ENCODE data around the gene ONECUT2.

Gene ONECUT2

GRCh38 chr18:57430079-57431001 lies 4.8 kb upstream of the ONECUT2 start:
- Histone ChIP-seq H3K27ac (no peak overlapping the region), H3K4me3 (no peak overlapping the region)

DNA sequence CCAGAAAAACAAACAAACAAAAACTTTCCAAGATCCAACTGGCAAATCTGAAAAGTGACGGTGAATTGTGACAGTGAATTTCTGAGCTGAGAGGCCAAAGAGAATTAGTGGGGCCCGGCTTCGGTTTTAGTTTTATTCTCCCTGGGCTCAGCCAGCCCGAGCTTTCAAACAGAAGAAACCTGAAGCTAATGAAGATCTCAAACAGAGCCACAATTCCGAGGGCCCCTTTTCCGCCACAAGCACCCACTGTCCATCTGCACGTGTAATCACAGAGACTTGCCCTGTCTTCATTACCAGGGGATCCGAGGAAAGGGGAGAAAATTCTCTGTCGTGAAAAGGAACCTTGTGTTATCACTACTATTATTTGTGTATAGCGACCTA lies 4.2 kb upstream of the ONECUT2 start:
- Histone ChIP-seq H3K27ac (no peak overlapping the region), H3K4me3 (no peak overlapping the region)

DNA sequence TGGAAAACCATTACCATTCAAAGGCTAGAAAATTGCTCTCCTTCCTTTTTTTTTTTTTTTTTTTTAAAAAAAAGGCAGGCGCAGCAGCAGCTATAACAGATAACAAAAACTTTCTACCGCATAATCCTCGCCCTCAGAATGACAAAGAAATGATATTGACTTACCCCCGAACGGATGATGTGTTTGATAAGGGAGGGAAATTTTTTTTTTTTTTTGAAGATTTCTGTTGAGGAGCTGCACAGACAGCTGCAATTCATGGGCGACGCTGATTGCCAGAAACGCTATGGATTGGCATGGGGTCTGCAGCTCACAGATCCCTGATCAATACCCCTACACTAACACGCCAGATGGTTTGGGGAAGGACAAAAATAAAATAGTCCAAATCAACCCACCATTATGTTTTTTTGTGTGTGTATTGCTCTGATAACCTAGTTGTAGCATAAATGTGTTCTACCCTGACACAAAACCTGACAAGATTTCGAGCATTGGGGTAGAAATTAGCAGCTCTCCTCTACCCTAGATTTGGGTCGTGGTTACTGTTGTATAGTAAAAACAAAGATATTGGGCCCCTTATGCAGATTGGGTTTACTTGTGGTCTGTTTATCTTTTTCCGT lies 3.6 kb upstream of the ONECUT2 start:
- Histone ChIP-seq H3K4me3 (no peak overlapping the region), H3K27ac (no peak overlapping the region)

- Histone ChIP-seq H3K27ac (no peak overlapping the region), H3K4me3 (no peak overlapping the region)
These were observed 3.0 kb upstream of the ONECUT2 start for GRCh38 chr18:57432140-57432539.

DNA sequence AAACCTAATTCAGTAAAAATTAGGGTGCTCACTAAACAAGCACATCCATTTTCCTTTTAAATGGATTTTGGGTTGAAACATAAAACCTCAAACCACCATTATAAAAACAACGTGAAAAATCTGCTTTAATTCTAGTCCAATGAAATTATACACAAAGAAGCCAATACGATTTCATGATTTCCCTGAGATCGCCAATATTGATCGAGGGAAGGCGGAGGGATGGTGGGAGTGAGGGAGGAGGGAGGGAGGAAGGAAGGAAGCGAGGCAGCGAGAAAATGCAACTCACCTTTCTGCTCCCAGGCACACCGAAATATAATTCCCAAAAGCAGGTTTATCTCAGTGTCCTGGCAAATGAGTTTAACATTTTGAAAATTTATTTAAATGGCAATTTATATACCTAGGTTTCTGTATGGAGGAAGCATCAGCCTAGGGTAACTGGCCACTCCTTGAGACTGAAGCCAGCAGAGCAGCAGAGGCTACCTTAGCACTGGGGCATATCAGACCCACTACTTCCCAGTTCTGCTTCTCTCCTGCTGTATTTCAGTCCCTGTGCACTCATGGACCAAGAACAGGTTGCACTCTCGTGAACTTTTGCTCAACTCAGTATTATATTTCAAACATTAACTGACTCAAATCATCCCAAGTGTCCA lies 2.3 kb upstream of the ONECUT2 start:
- no peak overlapping the region for H3K27ac ChIP-seq
- H3K4me3 ChIP-seq, result no peak overlapping the region

GRCh38 chr18:57433482-57433881 lies 1.7 kb upstream of the ONECUT2 start:
- Histone ChIP-seq H3K27ac (no peak overlapping the region), H3K4me3 (no peak overlapping the region)

DNA sequence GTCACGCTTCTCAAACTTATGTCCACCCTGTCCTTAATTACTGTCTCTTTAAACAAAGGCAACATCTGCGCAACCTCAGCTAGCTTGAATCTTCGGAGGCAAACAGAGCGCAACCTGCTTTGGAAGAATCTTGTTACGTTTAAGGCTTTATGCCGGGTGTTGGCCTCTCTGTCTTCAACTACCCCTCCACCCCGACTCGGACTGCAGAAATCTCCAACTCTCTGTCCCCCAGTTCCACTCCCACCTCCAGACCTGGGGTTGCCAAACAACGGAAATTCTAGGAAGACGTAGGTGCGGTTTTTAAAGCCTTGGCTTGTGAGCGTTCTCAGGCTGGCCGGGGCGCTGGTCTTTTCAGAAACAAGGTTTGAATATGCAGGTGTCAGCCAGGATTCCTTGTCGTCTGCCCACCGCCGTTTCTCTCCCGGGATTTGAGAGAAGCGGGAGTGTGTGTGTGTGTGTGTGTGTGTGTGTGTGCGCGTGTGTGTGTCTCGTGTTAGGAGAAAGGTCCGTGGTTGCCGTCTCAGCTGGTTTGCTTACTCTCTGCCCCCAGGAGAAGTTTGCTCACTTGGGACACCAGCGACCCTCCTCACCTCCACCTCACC lies 1.1 kb upstream of the ONECUT2 start:
- no peak overlapping the region for H3K27ac ChIP-seq
- peak overlapping the region in 3 of 7 experiments; percentile 30 to 49 (median 46) for H3K4me3 ChIP-seq

- H3K27ac ChIP-seq, result no peak overlapping the region
- H3K4me3 ChIP-seq, result peak overlapping the region in 1 of 7 experiments; percentile 49
These were observed 644 bp downstream of the ONECUT2 start for GRCh38 chr18:57435846-57436190.

GRCh38 chr18:57436191-57436964 lies 1.2 kb downstream of the ONECUT2 start:
- H3K27ac ChIP-seq, result no peak overlapping the region
- H3K4me3 ChIP-seq, result no peak overlapping the region

DNA sequence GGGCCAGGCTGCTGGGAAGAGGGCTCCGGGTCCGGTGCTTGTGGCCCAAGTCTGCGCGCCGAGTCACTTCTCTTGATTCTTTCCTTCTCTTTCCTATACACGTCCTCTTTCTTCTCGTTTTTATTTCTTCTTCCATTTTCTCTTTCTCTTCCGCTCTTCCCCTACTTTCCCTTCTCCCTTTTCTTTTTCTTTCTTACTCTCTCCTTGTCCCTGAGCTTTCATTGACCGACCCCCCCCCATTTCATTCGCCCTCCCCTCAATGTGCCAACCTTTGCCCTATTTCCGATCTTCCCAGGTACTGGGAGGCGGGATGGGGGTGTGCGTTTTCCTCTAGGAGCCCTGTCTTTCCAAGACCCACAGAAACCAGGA lies 1.8 kb downstream of the ONECUT2 start:
- no peak overlapping the region for H3K27ac ChIP-seq
- no peak overlapping the region for H3K4me3 ChIP-seq

DNA sequence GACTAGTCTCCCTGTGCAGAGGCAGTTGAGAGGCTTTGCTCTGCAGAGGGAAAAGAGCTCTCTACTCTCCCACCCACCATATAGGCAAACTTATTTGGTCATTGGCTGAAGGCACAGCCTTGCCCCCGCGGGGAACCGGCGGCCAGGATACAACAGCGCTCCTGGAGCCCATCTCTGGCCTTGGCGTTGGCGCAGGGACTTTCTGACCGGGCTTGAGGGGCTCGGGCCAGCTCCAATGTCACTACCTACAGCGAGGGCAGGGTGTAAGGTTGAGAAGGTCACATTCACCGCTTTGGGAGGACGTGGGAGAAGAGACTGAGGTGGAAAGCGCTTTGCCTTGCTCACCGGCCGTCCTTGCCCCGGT lies 2.2 kb downstream of the ONECUT2 start:
- Histone ChIP-seq H3K27ac (no peak overlapping the region), H3K4me3 (peak overlapping the region in 1 of 7 experiments; percentile 7)

DNA sequence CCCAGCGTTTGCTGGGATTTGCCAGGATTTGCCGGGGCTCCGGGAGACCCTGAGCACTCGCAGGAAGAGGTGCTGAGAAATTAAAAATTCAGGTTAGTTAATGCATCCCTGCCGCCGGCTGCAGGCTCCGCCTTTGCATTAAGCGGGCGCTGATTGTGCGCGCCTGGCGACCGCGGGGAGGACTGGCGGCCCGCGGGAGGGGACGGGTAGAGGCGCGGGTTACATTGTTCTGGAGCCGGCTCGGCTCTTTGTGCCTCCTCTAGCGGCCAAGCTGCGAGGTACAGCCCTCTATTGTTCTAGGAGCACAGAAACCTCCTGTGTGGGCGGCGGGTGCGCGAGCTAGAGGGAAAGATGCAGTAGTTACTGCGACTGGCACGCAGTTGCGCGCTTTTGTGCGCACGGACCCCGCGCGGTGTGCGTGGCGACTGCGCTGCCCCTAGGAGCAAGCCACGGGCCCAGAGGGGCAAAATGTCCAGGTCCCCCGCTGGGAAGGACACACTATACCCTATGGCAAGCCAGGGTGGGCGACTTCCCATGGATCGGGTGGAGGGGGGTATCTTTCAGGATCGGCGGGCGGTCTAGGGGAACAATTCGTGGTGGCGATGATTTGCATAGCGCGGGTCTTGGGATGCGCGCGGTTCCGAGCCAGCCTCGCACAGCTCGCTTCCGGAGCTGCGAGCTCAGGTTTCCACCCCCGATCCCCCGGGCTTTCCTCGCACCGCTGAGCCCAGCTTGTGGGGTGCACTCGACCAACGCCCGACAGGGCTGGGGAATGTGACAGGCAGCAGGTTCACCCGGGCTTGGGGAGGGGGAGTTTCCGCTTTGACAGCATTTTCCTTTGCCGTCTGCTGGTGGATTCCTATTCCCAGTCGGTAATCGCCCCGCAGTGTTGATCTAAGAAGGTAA lies 2.8 kb downstream of the ONECUT2 start:
- Histone ChIP-seq H3K4me3 (peak overlapping the region in 2 of 7 experiments; percentile 3 to 7), H3K27ac (no peak overlapping the region)

GRCh38 chr18:57438743-57439608 lies 3.8 kb downstream of the ONECUT2 start:
- H3K4me3 ChIP-seq, result no peak overlapping the region
- H3K27ac ChIP-seq, result no peak overlapping the region

DNA sequence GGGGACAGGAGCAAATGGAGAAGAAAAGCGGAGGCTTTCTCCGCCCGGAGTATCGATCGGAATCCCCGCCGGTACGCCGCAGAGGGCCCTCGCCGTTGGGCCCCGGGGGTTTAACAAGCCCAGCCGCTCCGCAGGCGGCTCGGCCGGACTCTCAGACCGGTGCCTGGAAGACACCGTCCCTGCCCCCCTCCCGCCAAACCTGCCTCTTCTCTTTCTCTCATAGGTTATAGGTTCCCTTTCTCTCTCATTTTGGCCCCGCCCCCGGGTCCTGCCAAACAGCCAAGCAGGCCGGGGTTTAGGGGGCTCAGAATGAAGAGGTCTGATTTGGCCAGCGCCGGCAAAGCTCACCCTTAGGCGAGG lies 4.4 kb downstream of the ONECUT2 start:
- Histone ChIP-seq H3K27ac (no peak overlapping the region), H3K4me3 (no peak overlapping the region)

DNA sequence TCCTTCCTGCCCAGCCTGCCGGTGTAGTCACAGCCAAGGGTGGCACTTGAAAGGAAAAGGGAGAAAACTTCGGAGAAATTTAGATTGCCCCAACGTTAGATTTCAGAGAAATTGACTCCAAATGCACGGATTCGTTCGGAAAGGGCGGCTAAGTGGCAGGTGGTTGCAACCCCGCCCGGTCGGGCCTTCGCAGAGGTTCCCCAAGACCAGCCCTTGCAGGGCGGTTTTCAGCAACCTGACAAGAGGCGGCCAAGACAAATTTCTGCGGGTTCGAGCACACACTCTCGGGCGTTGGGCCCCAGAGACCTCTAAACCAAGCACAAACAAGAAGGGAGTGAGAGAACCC lies 4.8 kb downstream of the ONECUT2 start:
- Histone ChIP-seq H3K27ac (no peak overlapping the region), H3K4me3 (no peak overlapping the region)

- Histone ChIP-seq H3K27ac (no peak overlapping the region), H3K4me3 (no peak overlapping the region)
These were observed 5.3 kb downstream of the ONECUT2 start for GRCh38 chr18:57440331-57441070.

GRCh38 chr18:57441071-57441794 lies 6.1 kb downstream of the ONECUT2 start:
- Histone ChIP-seq H3K27ac (no peak overlapping the region), H3K4me3 (no peak overlapping the region)

Measured in skin epidermis (tissue), 12 donors.